GM18867 (cell line): ENCODE measurements around the gene SOD1.
"Not testable (repeated sequence)": the region's sequence is repeated elsewhere in the genome, so short reads cannot be mapped to it uniquely, and the experiment has no call there.

Experiments used
- ATAC-seq: cut with Tn5 transposase; IDR thresholded peaks from one replicate; pipeline ENCODE4 v1.9.1; 2021; ENCODE audit warnings: mild to moderate bottlenecking, moderate library complexity; ENCODE audit not compliant: unreplicated experiment

SOD1 gene

GRCh38 chr21:31654821-31655580, 4.5 kb upstream of the SOD1 start:
- ATAC-seq: not testable (repeated sequence)

- ATAC-seq: no peak
Observed at GRCh38 chr21:31656199-31657095, 3.0 kb upstream of the SOD1 start.

GRCh38 chr21:31658053-31658452, 1.4 kb upstream of the SOD1 start:
- ATAC-seq: no peak

GRCh38 chr21:31659286-31659535, 282 bp upstream of the SOD1 start:
- ATAC-seq: no peak

GRCh38 chr21:31660259-31660565, 719 bp downstream of the SOD1 start:
- ATAC-seq: peak; percentile 28

GRCh38 chr21:31660591-31660990, 1.1 kb downstream of the SOD1 start:
- ATAC-seq: no peak

- ATAC-seq: no peak
Observed at GRCh38 chr21:31663584-31664249, 4.2 kb downstream of the SOD1 start.

- no peak for ATAC-seq
Observed at GRCh38 chr21:31665397-31665796, 5.9 kb downstream of the SOD1 start.

- ATAC-seq: not testable (repeated sequence)
Observed at GRCh38 chr21:31665869-31666268, 6.4 kb downstream of the SOD1 start.

GRCh38 chr21:31666445-31667010, 7.0 kb downstream of the SOD1 start:
- peak; percentile 53 for ATAC-seq

- ATAC-seq: peak; percentile 10
Observed at GRCh38 chr21:31667132-31667531, 7.6 kb downstream of the SOD1 start.

GRCh38 chr21:31667639-31668038, 8.1 kb downstream of the SOD1 start:
- no peak for ATAC-seq

GRCh38 chr21:31668651-31669491, 9.4 kb downstream of the SOD1 start:
- no peak for ATAC-seq

- no peak for ATAC-seq
Observed at GRCh38 chr21:31670070-31670469, 10.6 kb downstream of the SOD1 start.

GRCh38 chr21:31671146-31671716, 11.7 kb downstream of the SOD1 start:
- ATAC-seq: no peak

- no peak for ATAC-seq
Observed at GRCh38 chr21:31671931-31672330, 12.4 kb downstream of the SOD1 start.

- ATAC-seq: no peak
Observed at GRCh38 chr21:31673321-31673912, 13.9 kb downstream of the SOD1 start.

- no peak for ATAC-seq
Observed at GRCh38 chr21:31675318-31675717, 15.8 kb downstream of the SOD1 start.

GRCh38 chr21:31675960-31676359, 16.5 kb downstream of the SOD1 start:
- no peak for ATAC-seq

- ATAC-seq: no peak
Observed at GRCh38 chr21:31677047-31677446, 17.6 kb downstream of the SOD1 start.
